GM10847 (cell line): ENCODE measurements around the gene SDC1.

Source experiments
- POLR2A ChIP-seq: IDR thresholded peaks from 2 replicates; pipeline ENCODE4 v1.6.1; 2011; ENCODE audit not compliant: insufficient read length; ENCODE audit errors: extremely low read depth

Gene SDC1

GRCh38 chr2:20164061-20164733 lies 60.7 kb downstream of the SDC1 start:
- TF ChIP-seq POLR2A = no peak

- TF ChIP-seq POLR2A = no peak
These were observed 65.4 kb downstream of the SDC1 start for GRCh38 chr2:20159411-20160070.

- TF ChIP-seq POLR2A = no peak
These were observed 67.6 kb downstream of the SDC1 start for GRCh38 chr2:20157193-20157891.

- no peak for TF ChIP-seq POLR2A
These were observed 68.1 kb downstream of the SDC1 start for GRCh38 chr2:20156836-20157192.

- TF ChIP-seq POLR2A = no peak
These were observed 68.7 kb downstream of the SDC1 start for GRCh38 chr2:20156076-20156759.

- TF ChIP-seq POLR2A = no peak
These were observed 71.6 kb downstream of the SDC1 start for GRCh38 chr2:20153131-20153851.

- TF ChIP-seq POLR2A = no peak
These were observed 73.9 kb downstream of the SDC1 start for GRCh38 chr2:20150806-20151571.
